Measurements from ENCODE around the gene ENHO.

The ENHO gene

DNA sequence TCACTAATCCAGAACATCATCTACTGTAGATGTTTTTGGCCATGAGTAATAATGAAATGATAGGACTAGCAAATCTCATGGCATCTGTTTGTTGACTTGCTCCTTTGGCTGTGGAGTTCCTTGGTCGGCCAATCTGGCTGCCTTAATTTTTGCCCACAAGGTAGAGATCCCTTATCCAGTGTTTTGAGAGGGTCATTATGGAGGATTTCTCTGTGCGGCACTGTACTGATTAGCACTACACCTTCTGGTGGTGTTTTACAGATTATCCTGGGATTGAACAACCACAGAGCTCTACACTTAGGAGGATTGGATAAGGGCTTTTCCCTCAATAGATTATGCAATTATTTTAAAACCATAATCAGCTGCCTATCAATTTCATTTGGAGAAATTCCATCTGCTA is 3.2 kb upstream of the ENHO start:
- ChIA-PET POLR2A (no interaction called here), CTCF (no interaction called here)
- DNase-seq (ENCODE audit: low read depth, low spot score), result no peak
- TF ChIP-seq, protein P1, sequence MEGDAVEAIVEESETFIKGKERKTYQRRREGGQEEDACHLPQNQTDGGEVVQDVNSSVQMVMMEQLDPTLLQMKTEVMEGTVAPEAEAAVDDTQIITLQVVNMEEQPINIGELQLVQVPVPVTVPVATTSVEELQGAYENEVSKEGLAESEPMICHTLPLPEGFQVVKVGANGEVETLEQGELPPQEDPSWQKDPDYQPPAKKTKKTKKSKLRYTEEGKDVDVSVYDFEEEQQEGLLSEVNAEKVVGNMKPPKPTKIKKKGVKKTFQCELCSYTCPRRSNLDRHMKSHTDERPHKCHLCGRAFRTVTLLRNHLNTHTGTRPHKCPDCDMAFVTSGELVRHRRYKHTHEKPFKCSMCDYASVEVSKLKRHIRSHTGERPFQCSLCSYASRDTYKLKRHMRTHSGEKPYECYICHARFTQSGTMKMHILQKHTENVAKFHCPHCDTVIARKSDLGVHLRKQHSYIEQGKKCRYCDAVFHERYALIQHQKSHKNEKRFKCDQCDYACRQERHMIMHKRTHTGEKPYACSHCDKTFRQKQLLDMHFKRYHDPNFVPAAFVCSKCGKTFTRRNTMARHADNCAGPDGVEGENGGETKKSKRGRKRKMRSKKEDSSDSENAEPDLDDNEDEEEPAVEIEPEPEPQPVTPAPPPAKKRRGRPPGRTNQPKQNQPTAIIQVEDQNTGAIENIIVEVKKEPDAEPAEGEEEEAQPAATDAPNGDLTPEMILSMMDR (IDR thresholded peaks at IDR 0.05; ENCODE audit: insufficient read depth, low read length, missing control alignments), result no peak
- H3K4me3 ChIP-seq (ENCODE audit: low read depth, low read length), result no peak overlapping the region

DNA sequence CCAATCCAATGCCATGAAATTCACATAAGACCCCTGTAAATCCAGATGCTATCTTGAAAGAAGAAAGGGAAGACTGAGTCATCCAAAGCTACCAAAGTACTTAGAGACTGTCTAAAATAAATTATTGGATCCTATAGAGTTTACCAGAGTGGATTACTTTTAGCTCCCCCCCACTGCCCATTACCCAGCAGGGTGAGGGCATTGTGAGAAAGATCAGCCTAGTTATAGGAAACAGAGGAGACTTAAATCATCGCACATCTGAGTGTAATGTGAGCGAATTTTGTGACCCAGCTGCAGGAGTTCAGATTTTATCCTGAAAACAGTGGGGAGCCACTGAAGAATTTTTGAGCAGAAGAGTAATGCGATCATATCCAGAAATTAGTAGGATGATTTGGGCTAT is 1.6 kb upstream of the ENHO start:
- no peak overlapping the region for H3K4me3 ChIP-seq (ENCODE audit: low read depth, low read length)
- POLR2A ChIA-PET, result no interaction called here
- no peak for DNase-seq (ENCODE audit: low read depth, low spot score)
- TF ChIP-seq, protein P1 (IDR thresholded peaks at IDR 0.05; ENCODE audit: insufficient read depth, low read length, missing control alignments), result no peak
- CTCF ChIA-PET, result interaction anchor here (1.2 to 2.1 kb wide), 7 partner anchors 11 to 121 kb away, joined by 3 to 13 read pairs (median 5); no protein-coding TSS in a partner anchor

DNA sequence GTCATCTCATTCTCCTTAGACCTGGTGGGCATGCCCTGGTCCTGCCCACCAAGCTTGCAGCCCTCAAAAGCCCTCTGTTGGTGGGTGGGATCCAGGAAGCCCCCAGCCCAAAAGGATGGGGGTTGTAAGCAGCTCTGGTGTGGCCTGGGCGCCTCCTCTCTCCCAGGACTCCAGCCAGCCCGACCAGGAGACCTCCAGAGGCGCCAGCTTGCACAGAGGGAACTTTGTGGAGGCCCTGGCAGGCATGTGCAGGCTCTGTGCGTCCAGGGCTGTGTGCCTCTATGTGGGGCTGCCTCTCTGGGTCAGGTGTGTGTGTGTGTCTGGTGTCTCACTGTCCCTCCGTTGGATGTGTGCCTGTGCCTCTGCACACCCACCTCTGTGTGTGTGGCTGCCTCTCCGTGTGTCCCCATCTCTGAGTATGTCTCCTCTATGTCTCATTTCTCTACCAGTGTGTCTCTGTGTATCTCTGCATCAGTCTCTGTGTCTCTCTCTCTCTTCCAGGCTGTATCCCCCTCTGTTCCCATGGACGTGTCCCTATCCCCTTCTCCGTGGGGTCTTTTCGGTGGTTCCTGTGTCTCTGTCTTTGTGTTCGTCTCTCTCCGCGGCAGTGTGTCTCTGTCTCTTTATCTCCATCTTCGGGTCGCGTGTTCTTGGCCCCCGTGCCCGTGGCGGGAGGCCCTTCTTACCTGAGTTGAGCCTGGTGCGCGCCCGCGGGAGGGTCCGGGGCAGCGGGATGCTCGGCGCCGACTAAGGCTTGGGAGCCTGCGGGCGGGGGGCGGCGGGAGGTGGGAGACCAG is 501 bp downstream of the ENHO start:
- peak overlapping the region; percentile 42 for H3K4me3 ChIP-seq (ENCODE audit: low read depth, low read length)
- TF ChIP-seq, protein P1 (IDR thresholded peaks at IDR 0.05; ENCODE audit: insufficient read depth, low read length, missing control alignments), result no peak
- ChIA-PET POLR2A (no interaction called here), CTCF (interaction anchor here (1.0 to 2.1 kb wide), 6 partner anchors 9 to 119 kb away, joined by 3 to 13 read pairs (median 5); no protein-coding TSS in a partner anchor)
- no peak for DNase-seq (ENCODE audit: low read depth, low spot score)

DNA sequence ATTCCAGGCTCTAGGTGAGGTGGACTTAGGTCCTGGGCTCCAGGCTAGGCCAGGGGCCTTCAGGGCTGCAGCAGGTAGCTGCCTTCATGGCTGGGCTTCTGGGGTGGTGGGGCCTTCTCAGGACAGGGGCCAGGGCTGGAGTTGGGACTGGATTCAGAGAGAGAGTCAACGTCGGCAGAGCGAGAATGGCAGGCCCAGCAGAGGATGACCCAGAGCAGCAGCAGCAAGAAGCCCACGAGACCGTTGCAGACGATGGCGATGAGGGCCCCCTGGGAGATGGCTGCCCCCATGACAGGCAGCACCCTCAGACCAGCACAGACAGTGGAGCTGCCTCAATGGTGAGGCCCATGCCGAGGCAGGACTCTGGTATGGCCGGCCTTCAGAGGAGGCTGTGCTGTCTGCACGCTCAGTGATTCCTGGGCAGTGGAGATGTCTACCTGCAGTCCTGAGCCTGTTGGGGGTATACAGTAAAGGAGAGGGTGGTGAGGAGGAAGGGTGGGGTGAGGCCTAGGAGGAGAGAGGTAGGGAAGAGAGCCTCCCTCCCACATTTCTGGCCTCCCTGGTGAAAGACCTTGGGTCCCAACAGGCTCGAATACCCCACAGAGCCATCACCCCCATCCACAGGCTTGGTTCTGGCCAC is 1.3 kb downstream of the ENHO start:
- ChIA-PET POLR2A (no interaction called here), CTCF (interaction anchor here (1.1 to 2.0 kb wide), 2 partner anchors 70 to 117 kb away, joined by 5 to 6 read pairs; no protein-coding TSS in a partner anchor)
- TF ChIP-seq, protein P1 (IDR thresholded peaks at IDR 0.05; ENCODE audit: insufficient read depth, low read length, missing control alignments), result no peak
- H3K4me3 ChIP-seq (ENCODE audit: low read depth, low read length), result no peak overlapping the region
- no peak for DNase-seq (ENCODE audit: low read depth, low spot score)

DNA sequence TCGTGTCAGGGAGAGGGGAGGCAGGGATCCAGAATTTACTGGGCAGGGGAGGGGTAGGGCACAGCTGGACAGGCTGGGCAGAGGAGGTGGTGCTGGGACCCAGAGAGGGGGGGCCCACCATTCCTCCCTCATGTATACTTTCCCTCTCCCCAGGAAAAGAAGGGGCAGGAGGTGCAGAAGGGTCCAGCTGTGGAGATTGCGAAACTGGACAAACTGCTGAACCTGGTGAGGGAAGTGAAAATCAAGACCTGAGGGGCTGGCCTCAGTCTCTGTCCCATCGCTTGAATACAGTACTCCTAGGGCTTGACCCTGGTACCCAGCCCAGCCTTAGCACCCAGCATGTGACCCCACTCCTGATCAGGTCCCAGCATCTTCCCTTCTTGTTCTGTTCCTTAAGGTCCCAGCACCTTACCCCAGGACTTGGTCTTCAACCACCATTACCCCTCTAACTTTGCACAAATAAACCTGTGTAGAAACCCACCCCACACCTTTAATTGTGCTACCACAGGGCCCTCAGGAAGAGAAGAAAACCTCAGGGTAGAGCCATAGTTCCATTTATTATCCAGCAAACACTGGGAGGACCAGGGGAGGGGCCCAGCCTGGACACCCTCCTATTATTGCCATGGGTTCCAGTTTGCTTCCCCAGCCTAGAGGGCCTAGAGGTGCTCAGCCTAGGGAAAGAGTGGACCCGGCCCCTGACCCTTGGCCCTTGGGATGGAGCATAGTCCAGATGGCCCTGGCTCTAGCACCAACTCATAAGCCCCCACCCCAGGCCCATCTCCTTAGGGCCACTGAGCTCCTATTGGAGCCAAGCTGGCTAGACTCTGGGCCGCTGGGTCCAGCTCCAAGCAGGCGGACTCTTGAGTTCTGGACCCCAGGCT is 2.0 kb downstream of the ENHO start:
- POLR2A ChIA-PET, result no interaction called here
- DNase-seq (ENCODE audit: low read depth, low spot score), result no peak
- TF ChIP-seq, protein P1 (IDR thresholded peaks at IDR 0.05; ENCODE audit: insufficient read depth, low read length, missing control alignments), result no peak
- H3K4me3 ChIP-seq (ENCODE audit: low read depth, low read length), result no peak overlapping the region
- CTCF ChIA-PET, result interaction anchor here (0.8 to 2.0 kb wide), 4 partner anchors 71 to 118 kb away, joined by 3 to 6 read pairs (median 4); no protein-coding TSS in a partner anchor
